Esophagus squamous epithelium (tissue), 5 donors: ENCODE measurements around the gene NPRL2. TPM values are rescaled to one million over a fixed set of nuclear protein-coding genes. Genes with fewer than 3 reads are reported as not detected.

Experiments
- DNase-seq: peaks from one replicate; lab custom pipeline; 2025; lab: John Stamatoyannopoulos, UW
- H3K27ac ChIP-seq, 4 donors: fragments of 200-600 bp; sonication (generic); one replicate each; pipeline ENCODE4 v1.5.1; 2016 to 2019; ENCODE audit warnings: mild to moderate bottlenecking in 1 of 4
- H3K27me3 ChIP-seq, 4 donors: fragments of 200-600 bp; sonication (generic); 1 replicate in 3 of 4; 2 replicates in 1 of 4; pipeline versions ENCODE4 v1.5.1 to v1.6.0; 2017 to 2021; ENCODE audit warnings: antibody characterized with exemption in 1 of 4
- H3K36me3 ChIP-seq, 3 donors: fragments of 200-600 bp; sonication (generic); one replicate each; pipeline ENCODE4 v1.5.1; 2016 to 2019
- H3K4me1 ChIP-seq, 3 donors: fragments of 200-600 bp; sonication (generic); one replicate each; pipeline ENCODE4 v1.5.1; 2017 to 2019
- H3K4me3 ChIP-seq, 4 donors: fragments of 200-600 bp; sonication (generic); 1 replicate in 3 of 4; 2 replicates in 1 of 4; pipeline ENCODE4 v1.5.1; 2016 to 2019; ENCODE audit warnings: mild to moderate bottlenecking in 2 of 4, moderate library complexity in 1 of 4
- H3K9me3 ChIP-seq, 3 donors: fragments of 200-600 bp; sonication (generic); one replicate each; pipeline ENCODE4 v1.5.1; 2016 to 2019
- CTCF ChIP-seq, 6 experiments: fragments of 450-650 bp in 4 of 6; fragments of 200-600 bp in 2 of 6; sonication (generic) in 2 of 6; IDR thresholded peaks; one replicate each; pipeline ENCODE4 v1.5.1; 2016 to 2019; ENCODE audit warnings: antibody characterized with exemption in 6 of 6, mild to moderate bottlenecking in 4 of 6, moderate library complexity in 4 of 6
- POLR2A ChIP-seq, 4 donors: fragments of 450-650 bp; IDR thresholded peaks; one replicate each; pipeline ENCODE4 v1.6.1; 2017; ENCODE audit warnings: antibody characterized with exemption in 4 of 4, mild to moderate bottlenecking in 4 of 4, moderate library complexity in 3 of 4
- WGBS, 2 donors: methylation state at CpG; one replicate each; pipeline ENCODE4 v1.1.5; 2018; 5-methylcytosine and 5-hydroxymethylcytosine counted together
- intact Hi-C: fragments of 100-400 bp; cut with DNase I; formaldehyde crosslinking; loops from one replicate; pipeline ENCODE4 v1.15.0; 2022
- total RNA-seq, 4 donors: library from RNA; depleted of rRNA; stranded (reverse); fragments of >200 nt; gene quantifications; one replicate each; pipeline ENCODE4 v1.1.0, GENCODE V29; 2016
- donor health status: DM: yes; HTN: yes; CAD: no.

Gene NPRL2
- total RNA-seq, 4 donors from 2014 or later, result 10.4 to 21.2 (median 16.1) TPM

DNA sequence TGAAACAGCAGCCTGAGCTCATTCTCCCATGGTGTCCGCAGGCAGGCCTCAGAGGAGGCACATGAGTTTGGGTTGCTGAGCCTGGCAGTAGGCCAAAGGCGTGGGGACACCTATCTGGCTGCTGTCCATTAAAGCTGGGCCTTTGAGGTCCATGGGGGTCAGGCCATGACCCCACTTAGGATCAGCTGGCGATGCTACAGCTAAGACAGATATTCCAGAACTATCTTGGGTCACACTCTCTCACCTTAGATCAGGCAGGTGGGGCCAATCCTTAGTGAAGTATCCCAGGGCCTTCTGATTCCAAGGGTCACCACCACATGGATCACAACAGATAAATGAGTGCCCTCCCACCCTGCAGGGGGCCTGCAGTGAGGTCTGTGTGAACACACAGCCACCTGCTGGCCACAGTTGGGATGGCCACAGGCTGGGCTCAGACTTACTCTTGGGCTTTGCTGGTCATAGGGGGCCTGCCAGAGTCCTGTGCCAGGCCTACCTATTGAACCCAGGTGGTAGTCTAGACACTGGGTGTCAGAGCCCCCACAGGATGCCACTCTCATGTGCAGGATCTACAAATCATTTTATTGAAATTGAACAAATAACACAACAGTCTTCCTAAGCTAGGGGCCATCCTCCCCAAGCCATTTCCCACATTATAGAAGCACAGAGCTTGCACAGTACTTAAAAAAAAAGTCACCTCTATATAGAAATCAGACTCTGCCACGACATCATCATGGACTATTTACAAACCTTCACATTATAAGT is 26.0 kb downstream of the NPRL2 start:
- WGBS, 2 donors, result 43 to 51% methylated on average over 3 to 4 of the region's 4 CpGs
- peak; percentile 47 to 88 (median 82) for TF ChIP-seq CTCF (IDR thresholded peaks at IDR 0.05)
- no peak for TF ChIP-seq POLR2A (IDR thresholded peaks at IDR 0.05)
- Histone ChIP-seq H3K36me3 (peaks cover 0 to 31% (median 2%) of the 10 kb centered on the region in 3 donors), H3K27ac (peak overlapping the region; percentile 90 to 98 (median 96)), H3K4me1 (peaks cover 50 to 89% (median 51%) of the 10 kb centered on the region in 3 donors), H3K4me3 (peak overlapping the region in 1 of 4 donors; percentile 23), H3K9me3 (no peaks in the 10 kb centered on the region), H3K27me3 (no peaks in the 10 kb centered on the region)
- DNase-seq, result no peak
- intact Hi-C loops, result loop anchor here (10.0 kb wide), 1 partner anchor 50 kb away; the partner anchor contains the start of gene LSMEM2

DNA sequence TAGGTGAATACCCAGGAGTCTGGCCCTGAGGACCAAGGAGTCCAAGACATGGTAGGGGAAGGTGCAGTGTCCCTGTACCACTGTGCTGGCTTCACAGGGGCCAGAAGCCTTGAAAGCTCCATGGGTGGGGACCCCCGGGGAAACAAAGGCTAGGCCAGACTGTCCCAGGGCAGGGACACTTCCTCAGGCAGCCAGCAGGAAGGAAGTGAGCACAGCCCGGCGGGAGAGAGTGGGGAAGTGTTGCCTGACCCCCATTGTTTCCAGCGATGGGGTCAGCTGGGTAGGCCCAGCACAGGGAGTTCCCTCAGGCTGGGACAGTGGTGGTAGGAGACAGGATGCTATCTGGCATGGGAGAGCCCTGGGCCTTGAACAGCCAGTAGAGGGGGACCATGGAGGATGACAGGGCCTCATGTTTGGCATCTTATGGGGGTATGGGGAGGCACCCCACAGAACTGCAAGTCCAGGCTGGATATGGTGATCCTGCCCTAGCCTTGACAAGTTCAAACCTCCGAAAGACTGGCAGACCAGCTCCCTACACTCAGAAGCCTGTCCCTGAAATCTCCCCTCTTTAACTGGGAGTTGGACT is 26.9 kb downstream of the NPRL2 start:
- WGBS, 2 donors, result 43 to 52% methylated on average over 1 to 3 of the region's 5 CpGs
- no peaks in the 10 kb centered on the region for H3K27me3 ChIP-seq
- TF ChIP-seq CTCF (IDR thresholded peaks at IDR 0.05) (peak in 2 of 6 experiments; percentile 20 to 24), POLR2A (IDR thresholded peaks at IDR 0.05) (no peak)
- H3K9me3 ChIP-seq, result no peaks in the 10 kb centered on the region
- peaks cover 0 to 34% (median 0%) of the 10 kb centered on the region in 3 donors for H3K36me3 ChIP-seq
- H3K4me1 ChIP-seq, result peaks cover 54 to 91% (median 56%) of the 10 kb centered on the region in 3 donors
- H3K4me3 ChIP-seq, result peak overlapping the region in 1 of 4 donors; percentile 23
- intact Hi-C loops, result loop anchor here (10.0 kb wide), 1 partner anchor 49 kb away; the partner anchor contains the start of gene LSMEM2
- H3K27ac ChIP-seq, result peak overlapping the region; percentile 90 to 98 (median 96)
- no peak for DNase-seq

DNA sequence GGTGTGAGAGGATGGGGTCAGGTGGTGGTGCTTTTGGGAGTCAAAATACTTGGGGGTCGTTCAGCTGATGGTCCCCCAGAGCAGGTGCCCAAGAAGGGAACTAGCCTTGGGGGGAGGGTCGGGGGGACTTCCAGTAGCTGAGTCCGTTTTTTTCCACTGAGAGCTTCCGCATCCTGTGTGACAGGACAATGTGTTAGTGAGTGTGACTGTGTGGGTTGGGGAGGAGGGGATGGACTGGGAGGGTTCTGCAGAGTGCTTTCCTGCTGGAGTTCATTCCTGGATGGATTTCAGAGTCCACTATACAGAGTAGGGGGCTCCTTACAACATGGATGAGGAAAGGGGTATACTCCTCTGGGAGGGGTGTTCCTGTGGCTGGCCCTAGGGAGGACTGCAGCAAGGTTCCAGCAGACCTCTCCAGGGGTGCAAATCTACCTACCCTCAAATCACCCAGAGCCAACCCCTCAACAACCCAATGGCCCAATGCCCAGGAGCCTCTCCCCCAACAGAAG is 27.4 kb downstream of the NPRL2 start:
- Histone ChIP-seq H3K27me3 (no peaks in the 10 kb centered on the region), H3K9me3 (no peaks in the 10 kb centered on the region), H3K4me3 (peak overlapping the region in 1 of 4 donors; percentile 98), H3K36me3 (peaks cover 0 to 40% (median 2%) of the 10 kb centered on the region in 3 donors), H3K27ac (peak overlapping the region; percentile 90 to 98 (median 96)), H3K4me1 (peaks cover 56 to 91% (median 57%) of the 10 kb centered on the region in 3 donors)
- WGBS, 2 donors, result 29 to 60% methylated on average over 4 of the region's 4 CpGs
- intact Hi-C loops, result loop anchor here (10.0 kb wide), 1 partner anchor 48 kb away; the partner anchor contains the start of gene LSMEM2
- TF ChIP-seq POLR2A (IDR thresholded peaks at IDR 0.05) (no peak), CTCF (IDR thresholded peaks at IDR 0.05) (no peak)
- DNase-seq, result no peak

DNA sequence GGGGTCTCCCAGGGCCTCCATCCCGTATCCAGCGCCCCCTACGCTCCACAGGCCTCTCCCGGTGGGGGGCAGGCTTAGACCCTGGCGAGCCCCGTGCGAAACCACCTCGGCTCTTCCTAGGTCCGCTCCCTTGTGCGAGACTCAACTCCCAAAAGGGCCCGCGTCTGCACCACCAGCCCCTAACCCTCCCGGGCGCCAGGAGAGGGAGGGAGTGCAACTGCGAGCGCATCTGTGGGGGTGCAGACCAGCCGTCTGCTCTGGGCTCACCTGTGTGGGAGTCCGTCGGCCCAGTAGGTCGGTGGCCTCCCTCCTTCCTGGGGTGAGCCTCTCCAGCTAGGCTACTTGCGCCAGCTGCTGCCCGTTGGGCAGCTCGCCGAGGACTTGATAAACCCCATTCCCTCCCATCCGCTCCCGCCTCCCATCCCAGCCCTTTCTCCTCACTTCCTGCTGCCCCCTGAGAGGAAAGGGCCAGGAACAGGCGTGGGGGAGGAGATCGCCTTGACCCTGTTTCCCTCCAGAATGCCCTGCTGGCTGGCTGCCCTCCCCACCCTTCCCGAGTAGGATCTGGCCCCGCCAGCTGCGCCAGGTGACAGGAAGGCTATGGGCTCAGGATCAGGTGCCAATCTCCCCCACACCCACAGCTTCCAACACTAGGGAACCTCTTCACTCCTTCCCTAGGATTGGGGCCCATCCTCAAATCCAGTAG is 28.0 kb downstream of the NPRL2 start, which contains the start of gene HYAL2:
Gene HYAL2 (minus strand): TSS at position 360 of the 706 bp plus-strand sequence. CDS start 2,256 bp downstream, outside the sequence.
- TF ChIP-seq CTCF (IDR thresholded peaks at IDR 0.05) (no peak), POLR2A (IDR thresholded peaks at IDR 0.05) (peak in 2 of 4 donors; percentile 5 to 10)
- 44 to 50% methylated on average over 6 to 8 of the region's 31 CpGs for WGBS, 2 donors
- peaks cover 0 to 46% (median 8%) of the 10 kb centered on the region in 3 donors for H3K36me3 ChIP-seq
- no peak for DNase-seq
- H3K9me3 ChIP-seq, result no peaks in the 10 kb centered on the region
- H3K4me1 ChIP-seq, result peaks cover 61 to 93% (median 62%) of the 10 kb centered on the region in 3 donors
- intact Hi-C loops, result loop anchor here (10.0 kb wide), 1 partner anchor 48 kb away; the partner anchor contains the start of gene LSMEM2
- peak within 1 kb of the TSS; percentile 71 to 98 (median 82) for H3K4me3 ChIP-seq
- peak within 1 kb of the TSS; percentile 90 to 98 (median 96) for H3K27ac ChIP-seq
- H3K27me3 ChIP-seq, result no peaks in the 10 kb centered on the region
